GM12874 (cell line): ENCODE measurements around the gene TRPV5.

Experiments used
- TF ChIP-seq, protein P1 (sequence below): IDR thresholded peaks from 2 replicates; pipeline ENCODE4 v1.5.1; 2011; ENCODE audit warnings: low read depth, mild to moderate bottlenecking, control low read depth, low read length, moderate library complexity; ENCODE audit not compliant: insufficient read depth

Gene TRPV5

DNA sequence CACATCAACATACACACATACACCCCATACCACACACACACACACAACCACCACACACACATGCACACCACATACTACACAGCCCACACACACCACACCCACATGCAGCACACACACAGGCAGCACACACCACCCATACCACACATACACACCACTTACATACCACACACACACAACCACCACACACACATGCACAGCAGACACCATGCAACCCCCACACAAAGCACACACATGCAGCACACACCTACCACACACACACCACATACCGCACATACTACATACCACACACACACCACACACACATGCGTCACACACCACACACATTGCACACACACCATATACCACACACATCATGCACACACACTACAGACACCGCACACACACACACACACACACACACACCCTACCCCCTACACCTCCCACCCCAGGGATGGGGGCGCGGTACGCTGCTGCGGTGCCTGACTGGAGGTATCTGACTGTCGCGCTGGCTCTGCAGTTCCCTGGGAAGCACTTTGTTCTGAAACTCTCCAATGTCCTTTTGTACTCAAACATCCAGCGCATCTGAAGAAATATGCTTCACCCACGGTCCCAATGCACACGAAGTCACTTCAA, 42.6 kb downstream of the TRPV5 start:
- TF ChIP-seq, protein P1, sequence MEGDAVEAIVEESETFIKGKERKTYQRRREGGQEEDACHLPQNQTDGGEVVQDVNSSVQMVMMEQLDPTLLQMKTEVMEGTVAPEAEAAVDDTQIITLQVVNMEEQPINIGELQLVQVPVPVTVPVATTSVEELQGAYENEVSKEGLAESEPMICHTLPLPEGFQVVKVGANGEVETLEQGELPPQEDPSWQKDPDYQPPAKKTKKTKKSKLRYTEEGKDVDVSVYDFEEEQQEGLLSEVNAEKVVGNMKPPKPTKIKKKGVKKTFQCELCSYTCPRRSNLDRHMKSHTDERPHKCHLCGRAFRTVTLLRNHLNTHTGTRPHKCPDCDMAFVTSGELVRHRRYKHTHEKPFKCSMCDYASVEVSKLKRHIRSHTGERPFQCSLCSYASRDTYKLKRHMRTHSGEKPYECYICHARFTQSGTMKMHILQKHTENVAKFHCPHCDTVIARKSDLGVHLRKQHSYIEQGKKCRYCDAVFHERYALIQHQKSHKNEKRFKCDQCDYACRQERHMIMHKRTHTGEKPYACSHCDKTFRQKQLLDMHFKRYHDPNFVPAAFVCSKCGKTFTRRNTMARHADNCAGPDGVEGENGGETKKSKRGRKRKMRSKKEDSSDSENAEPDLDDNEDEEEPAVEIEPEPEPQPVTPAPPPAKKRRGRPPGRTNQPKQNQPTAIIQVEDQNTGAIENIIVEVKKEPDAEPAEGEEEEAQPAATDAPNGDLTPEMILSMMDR = no peak

DNA sequence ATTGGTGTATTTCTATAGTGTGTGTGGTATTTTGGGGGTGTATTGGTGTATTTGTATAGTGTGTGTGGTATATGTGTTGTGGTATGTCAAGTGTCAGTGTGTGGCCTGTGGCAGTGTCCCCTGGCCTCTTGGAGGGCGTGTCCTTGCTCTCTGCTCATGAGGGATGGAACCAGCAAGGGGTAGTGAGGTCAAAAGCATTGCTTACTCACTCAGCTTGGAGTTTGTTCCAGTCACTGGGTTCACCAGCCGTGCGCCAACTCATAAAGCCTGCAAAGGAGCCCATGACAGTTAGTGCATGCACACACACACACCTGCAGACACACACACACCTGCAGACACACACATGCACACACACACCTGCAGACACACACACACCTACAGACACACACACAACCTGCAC, 43.7 kb downstream of the TRPV5 start:
- TF ChIP-seq, protein P1 = no peak

DNA sequence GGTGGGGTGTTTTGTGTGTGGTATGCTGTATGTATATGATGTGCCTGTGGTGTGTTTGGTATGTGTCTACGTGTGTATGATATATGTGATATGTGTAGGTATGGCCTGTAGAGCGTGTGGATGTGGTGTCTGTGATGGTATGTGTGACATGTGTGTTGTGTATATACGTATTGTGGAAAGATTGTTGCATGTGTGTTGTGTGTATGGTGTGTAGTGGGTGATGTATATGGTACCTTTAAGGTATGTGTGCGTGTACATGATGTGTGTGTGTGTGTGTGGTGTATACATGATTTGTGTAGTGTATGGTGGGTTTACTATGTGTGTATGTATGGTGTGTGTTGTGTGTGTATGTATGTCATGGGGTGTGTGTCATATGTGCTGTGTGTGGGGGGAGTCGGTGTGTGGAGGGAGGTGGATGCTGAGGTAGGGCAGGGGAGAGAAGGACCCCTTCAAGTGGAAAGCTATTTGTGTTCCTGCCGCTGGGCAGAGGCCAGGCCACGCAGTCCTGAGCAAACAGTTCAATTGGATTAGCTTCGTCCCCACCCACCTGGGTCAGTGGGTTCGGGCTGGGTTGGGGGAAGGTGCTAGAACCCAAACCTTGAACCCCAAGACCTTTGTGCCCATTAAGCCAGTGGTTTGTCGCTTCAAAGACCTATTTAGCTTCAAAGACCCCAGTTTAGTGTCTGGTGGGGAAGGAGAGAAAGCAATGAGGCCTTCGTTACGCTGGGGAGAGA, 46.1 kb downstream of the TRPV5 start:
- TF ChIP-seq, protein P1 = no peak

DNA sequence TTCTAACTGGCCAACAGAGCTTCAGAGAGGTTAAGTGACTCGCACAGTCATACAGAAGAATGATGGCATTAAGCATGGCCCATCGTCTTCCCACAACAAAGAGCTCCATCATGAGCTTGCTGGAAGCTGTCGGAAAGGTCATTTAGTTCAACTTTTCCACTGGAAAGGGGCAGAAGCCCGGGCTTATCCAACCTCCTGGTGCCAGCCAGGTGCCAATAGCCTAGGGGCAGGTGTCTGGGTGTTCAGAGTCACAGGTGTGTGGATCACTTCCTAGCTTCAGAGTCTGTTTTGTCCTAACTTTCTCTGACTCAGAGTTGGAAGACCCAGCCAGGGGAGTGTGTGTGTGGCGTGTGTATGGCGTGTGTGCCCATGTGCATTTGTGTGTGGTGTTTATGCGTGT, 46.7 kb downstream of the TRPV5 start:
- TF ChIP-seq, protein P1 = no peak

DNA sequence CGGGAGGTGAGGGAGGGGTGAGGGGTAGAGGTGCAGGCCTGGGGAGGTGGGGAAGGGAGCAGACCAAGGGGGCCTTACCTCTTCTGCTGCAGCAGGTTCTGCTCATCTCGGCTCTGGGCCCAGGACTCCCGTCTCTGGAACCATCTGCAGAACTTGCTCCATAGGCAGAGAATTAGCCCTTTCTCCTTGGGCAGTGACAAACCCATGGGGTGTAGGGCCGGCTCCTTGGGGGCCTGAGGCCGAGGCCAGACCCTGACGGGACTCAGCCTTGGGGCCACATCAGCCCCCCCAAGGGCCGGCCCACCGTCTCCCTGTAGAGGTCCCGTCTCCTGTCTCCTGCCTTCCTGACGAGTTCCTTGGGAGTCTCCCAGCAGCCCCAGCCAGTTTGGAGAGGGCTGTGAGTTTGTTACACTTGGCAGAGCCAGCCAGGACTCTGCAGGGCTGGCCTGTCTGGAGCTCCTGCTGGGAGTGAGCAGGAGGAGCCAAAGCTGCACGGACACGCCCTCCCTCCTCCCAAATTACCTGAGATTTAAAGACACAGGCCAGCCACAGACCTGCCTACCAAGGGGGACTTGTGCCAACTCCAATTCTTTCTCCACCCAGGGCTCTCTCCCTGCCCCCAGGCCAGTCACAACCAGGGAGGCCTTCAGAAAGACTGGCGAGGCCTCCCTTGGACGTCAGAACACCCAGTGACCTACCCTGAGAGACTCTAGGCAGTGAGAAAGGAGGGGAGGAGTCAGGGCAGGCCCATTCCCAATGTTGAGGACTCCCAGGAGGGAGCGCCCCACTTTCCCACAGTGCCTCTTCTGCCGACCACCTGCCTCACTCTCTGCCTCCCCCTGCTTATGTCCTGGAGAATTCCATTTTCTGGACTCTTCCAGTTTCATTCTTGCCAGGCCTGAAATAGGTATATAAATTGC, 48.0 kb downstream of the TRPV5 start, which contains the start of gene TRPV6:
Gene TRPV6, minus strand, starts transcription at position 435 of the 920 bp plus-strand sequence.
- TF ChIP-seq, protein P1 = no peak

DNA sequence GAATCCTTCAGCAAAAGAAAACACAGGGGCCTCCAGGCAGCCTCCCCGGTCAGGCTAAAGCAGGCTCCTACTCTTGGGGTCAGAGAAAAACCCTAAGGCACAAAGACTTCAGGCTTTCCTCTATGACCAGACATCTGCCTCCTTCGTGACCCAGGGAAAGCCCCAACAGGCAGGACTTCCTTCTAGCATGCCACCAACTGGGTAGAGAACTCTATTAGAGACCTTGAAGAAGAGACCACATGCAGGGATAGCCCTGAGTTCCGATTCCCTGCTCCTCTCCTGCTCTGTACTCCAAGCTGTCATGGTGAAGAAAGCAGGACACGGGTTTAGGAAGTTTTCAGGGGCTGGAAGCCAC, 49.3 kb downstream of the TRPV5 start:
- TF ChIP-seq, protein P1 = no peak
